Karpas-422 (cell line): Measurements from ENCODE around the gene PRKCG. TPM values are rescaled to one million over a fixed set of nuclear protein-coding genes. Genes with fewer than 3 reads are reported as not detected.

Experiments
- total RNA-seq: library from RNA; depleted of rRNA; stranded (reverse); fragments of >200 nt; shearing (Covaris generic); gene quantifications from 2 replicates; pipeline ENCODE4 v1.2.3, GENCODE V29; 2014; ENCODE audit warnings: low replicate concordance; rRNA removed

The PRKCG gene
- total RNA-seq, 1 experiment from 2014 or later: not detected

Other genes with a start within 250 kb of the PRKCG start
- gene NLRP12, start 57.9 kb upstream of the PRKCG start, total RNA-seq: not detected in 2 replicates
- gene MYADM, start 14.3 kb upstream of the PRKCG start, total RNA-seq: not detected in 2 replicates
- not detected in 2 replicates for gene CACNG7, start 27.1 kb downstream of the PRKCG start, total RNA-seq
- gene CACNG8, start 80.7 kb downstream of the PRKCG start, total RNA-seq: not detected in 2 replicates
- gene CACNG6, start 109.4 kb downstream of the PRKCG start, total RNA-seq: not detected in 2 replicates
- gene VSTM1, start 181.7 kb downstream of the PRKCG start, total RNA-seq: not detected in 2 replicates
- gene TARM1, start 199.2 kb downstream of the PRKCG start, total RNA-seq: not detected in 2 replicates
- gene OSCAR, start 218.6 kb downstream of the PRKCG start, total RNA-seq: 0.22 TPM in 1 of 2 replicates, not detected in the other
- 79.5 and 105 TPM in 2 replicates for gene NDUFA3, start 220.7 kb downstream of the PRKCG start, total RNA-seq
- 21.5 and 39.9 TPM in 2 replicates for gene TFPT, start 233.5 kb downstream of the PRKCG start, total RNA-seq
- gene PRPF31, start 233.6 kb downstream of the PRKCG start, total RNA-seq: 25.2 and 61.3 TPM in 2 replicates